Measurements from ENCODE around the gene LEKR1.
"Not testable (repeated sequence)": the region's sequence is repeated elsewhere in the genome, so short reads cannot be mapped to it uniquely, and the experiment has no call there.

The LEKR1 gene

DNA sequence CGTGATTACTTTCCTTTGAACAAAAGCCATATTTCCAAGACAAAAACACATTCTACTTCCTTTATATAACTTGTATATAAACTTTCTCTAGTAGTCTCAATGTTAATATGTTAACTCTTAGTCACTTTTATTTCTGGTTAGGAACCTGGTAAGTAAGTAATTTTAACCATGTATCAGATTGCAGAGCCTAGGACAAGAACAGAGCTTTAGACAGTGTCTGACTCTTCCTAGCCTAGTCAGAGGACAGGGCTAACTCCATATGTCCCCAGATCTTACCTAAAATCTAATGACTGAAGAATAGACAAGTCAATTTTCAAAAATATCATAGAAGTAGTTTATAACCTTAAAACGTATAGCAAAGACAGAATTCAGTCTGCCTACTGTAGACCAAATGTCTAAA, 8.3 kb downstream of the LEKR1 start:
- no peak for DNase-seq (ENCODE audit: low read depth in 2 of 3, low spot score in 1 of 3)

DNA sequence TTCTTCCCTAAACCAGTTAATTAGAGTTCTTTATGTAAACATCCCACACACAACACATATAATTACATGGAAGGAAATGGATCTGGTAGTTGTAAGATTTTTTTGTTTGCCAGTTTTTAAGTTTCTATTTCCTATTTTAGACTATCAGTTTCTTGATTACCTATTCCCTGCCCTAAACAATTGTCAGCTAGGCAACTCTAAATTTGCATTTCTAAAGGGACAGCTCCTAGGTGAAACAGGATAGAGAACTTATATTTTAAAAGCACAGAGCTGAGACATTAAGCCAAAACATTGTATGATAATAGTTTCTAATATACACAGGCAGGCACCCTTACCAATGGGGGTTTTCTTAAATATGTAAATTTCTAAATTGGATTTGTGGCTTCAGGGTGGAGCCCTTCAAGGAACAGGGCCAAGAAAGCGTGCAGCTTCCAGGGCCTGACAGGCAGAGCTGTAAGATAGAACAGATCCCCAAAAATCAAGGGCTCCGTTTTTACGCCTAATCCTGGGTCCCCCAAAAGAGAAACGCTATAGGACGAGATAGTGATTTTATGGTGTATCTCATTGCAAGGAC, 8.9 kb downstream of the LEKR1 start:
- DNase-seq (ENCODE audit: low read depth in 2 of 3, low spot score in 1 of 3) = no peak

DNA sequence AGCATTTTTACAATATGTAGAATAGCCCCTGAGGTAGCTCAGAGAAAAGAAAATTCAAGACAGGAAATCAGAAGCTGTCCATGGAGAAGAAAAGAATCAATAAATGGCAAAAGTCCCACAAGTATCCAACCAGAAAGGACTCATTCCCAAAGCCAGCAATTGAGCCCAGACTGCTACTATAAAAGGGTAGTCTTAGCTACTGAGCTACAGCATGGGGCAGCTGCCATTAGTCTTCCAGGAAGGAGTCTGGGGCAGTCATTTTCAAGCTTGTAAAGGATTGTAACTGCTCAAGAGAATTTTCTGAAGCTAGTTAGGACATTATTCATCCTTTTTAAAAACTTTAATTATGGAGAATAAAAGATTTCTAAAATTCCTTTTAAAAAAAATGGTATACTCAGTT, 10.5 kb downstream of the LEKR1 start:
- DNase-seq (ENCODE audit: low read depth in 2 of 3, low spot score in 1 of 3) = no peak

DNA sequence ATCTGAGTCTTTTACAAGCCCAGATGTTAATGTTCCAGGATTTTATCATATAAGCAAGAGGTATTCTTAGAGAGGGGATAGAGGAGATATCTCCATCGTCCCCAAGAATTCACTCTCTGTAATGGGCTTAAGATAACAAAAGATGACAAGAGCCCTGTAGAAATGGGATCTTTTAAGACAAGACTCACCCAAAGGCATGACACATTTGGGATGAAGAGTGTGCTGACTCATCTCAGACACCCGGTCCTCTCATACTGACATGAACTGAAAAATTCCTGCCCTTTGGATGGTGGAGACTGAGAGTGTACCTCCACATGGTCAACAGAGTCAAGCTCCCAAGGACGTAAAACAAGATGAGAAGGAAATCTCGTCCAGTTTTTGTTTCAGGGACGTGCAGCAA, 11.0 kb downstream of the LEKR1 start:
- DNase-seq (ENCODE audit: low read depth in 2 of 3, low spot score in 1 of 3) = no peak

GRCh38 chr3:156838035-156838434, 11.9 kb downstream of the LEKR1 start:
- DNase-seq (ENCODE audit: low read depth in 2 of 3, low spot score in 1 of 3) = no peak

DNA sequence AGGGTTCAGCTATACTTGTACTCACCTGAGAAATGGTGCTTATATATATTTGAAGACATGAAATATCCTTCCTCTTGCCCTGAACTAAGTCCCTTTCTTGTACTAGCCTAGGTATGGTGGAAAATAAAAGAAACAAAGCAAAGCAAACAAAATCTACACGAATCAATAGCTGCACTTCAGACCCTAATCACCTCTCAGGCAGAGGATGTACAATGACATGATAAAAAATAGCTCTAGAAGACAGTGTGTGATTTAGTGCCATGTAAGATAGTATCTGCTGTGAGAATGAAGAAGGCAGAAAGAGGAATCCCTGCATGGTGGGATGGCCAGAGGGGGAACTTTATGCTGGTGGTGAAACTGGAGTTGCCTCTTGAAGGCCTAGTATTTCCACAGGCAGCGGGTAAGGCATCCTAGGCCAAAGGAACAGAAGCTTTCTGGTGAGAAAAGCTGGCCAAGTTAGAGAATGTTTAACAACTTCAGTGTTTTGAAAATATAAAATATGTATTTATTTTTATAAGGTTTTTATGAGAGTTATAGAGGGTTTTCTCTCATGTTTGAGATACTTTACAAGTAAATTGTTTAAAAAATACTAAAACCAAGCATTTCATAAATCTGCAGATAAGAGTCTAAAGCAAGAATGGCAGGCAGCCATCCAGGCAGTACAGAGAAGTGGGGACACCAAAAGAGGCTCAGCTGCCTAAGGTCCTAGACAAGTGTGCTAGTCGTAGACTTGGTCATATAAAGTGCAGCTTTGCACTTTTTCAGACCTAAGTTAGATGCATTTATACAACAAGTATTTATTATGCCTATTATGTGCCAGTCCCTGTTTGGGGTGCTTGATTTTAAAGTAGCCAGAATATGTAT, 14.9 kb downstream of the LEKR1 start:
- DNase-seq (ENCODE audit: low read depth in 2 of 3, low spot score in 1 of 3) = no peak

- DNase-seq (ENCODE audit: low read depth in 2 of 3, low spot score in 1 of 3) = no peak
Observed at GRCh38 chr3:156843071-156843808, 17.1 kb downstream of the LEKR1 start.

GRCh38 chr3:156847752-156848448, 21.7 kb downstream of the LEKR1 start:
- no peak for DNase-seq (ENCODE audit: low read depth in 2 of 3, low spot score in 1 of 3)

- DNase-seq (ENCODE audit: low read depth in 2 of 3, low spot score in 1 of 3) = no peak
Observed at GRCh38 chr3:156859578-156859977, 33.4 kb downstream of the LEKR1 start.

DNA sequence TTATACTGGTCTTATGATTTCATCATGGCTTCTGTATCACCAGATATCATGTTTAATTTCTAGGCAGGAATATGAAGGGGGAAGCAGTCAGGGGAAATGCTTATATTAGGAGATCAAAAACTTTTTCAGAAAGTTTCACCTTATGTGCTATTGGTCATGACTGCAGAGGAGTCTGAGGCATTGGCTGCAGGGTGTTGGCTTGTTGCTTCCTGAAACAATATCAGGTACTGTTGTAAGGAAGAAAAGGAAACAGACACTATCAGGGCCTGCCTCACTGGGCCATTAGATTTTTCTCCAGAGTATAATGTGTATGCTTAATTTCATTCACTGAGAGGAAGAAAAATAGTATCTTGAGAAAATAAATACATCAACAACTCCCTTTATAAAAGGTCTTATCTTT, 34.7 kb downstream of the LEKR1 start:
- DNase-seq (ENCODE audit: low read depth in 2 of 3, low spot score in 1 of 3) = no peak

GRCh38 chr3:156862338-156862737, 36.2 kb downstream of the LEKR1 start:
- no peak for DNase-seq (ENCODE audit: low read depth in 2 of 3, low spot score in 1 of 3)

GRCh38 chr3:156865732-156866131, 39.6 kb downstream of the LEKR1 start:
- no peak for DNase-seq (ENCODE audit: low read depth in 2 of 3, low spot score in 1 of 3)

- no peak for DNase-seq (ENCODE audit: low read depth in 2 of 3, low spot score in 1 of 3)
Observed at GRCh38 chr3:156867174-156867573, 41.0 kb downstream of the LEKR1 start.

- no peak for DNase-seq (ENCODE audit: low read depth in 2 of 3, low spot score in 1 of 3)
Observed at GRCh38 chr3:156867920-156868319, 41.8 kb downstream of the LEKR1 start.

DNA sequence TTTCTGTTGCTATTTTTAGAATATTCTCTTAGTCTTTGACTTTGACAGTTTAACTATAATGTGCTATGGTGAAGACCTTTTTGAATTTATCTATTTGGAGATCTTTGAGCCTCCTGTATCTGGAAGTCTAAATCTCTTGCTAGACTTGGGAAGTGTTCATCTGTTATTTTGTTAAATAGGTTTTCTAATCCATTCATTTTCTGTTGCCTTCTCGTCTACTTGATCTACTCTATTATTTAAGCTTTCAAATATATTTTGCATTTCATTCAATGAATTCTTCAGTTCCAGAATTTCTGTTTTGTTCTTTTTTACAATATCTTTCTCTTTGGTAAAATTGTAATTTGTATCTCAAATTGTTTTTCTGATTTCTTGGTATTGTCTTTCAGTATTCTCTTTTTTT, 47.8 kb downstream of the LEKR1 start:
- DNase-seq (ENCODE audit: low read depth in 2 of 3, low spot score in 1 of 3) = no peak

DNA sequence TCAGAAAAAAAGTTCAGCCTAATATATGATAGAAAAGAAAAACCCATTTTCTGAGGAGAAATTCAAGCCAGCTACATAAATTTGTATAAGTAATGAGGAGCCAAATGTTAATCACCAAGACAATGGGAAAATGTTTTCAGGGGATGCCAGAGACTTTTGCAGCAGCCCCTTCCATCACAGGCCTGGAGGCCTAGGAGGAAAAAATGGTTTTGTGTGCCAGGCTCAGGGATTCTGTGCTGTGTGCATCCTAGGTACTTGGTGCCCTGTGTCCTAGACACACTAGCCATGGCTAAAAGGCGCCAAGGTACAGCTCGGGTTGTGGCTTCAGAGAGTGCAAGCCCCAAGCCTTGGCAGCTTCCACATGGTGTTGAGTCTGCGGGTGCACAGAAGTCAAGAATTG, 53.3 kb downstream of the LEKR1 start:
- DNase-seq (ENCODE audit: low read depth in 2 of 3, low spot score in 1 of 3) = not testable (repeated sequence)

DNA sequence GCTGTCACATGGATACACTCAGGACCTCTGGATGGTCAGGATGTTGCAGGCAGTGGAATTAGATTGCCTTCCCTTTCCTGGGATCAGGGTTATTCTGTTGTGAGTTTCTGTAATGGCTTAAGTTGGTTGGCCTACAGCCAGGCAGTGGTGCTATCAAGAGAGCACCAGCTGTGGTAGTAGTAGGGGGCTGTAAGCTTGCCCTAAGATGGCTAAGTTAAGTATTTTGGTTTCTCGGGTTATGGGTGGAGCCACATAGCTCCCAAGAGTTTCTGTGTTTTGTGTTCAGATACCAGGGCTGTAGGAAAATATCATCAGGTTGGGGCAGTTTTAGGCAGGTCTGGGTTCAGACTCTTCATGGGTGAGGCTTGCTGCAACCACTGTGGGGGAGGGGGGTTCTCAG, 59.6 kb downstream of the LEKR1 start:
- DNase-seq (ENCODE audit: low read depth in 2 of 3, low spot score in 1 of 3) = no peak

- DNase-seq (ENCODE audit: low read depth in 2 of 3, low spot score in 1 of 3) = no peak
Observed at GRCh38 chr3:156888176-156888575, 62.0 kb downstream of the LEKR1 start.

DNA sequence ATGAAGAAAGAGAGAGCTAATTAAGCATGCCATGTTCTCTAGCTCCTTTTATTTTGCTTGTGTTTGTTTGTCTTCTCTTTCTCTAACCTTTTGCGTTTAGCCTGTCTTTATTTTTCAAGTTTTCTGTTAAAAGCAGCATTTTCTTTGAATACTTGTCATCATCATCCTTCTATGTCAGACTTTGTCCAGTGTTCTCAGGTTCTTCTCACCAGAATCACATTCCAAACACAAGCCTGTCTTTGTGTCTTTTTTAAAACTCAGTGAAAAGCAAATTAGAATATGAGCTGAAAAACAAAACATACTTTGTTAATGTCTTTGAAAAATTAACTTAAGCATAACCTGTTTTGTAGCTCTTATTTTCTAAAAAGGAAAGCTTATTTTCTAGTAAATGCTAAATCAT, 62.4 kb downstream of the LEKR1 start:
- no peak for DNase-seq (ENCODE audit: low read depth in 2 of 3, low spot score in 1 of 3)

- no peak for DNase-seq (ENCODE audit: low read depth in 2 of 3, low spot score in 1 of 3)
Observed at GRCh38 chr3:156892701-156893100, 66.5 kb downstream of the LEKR1 start.

DNA sequence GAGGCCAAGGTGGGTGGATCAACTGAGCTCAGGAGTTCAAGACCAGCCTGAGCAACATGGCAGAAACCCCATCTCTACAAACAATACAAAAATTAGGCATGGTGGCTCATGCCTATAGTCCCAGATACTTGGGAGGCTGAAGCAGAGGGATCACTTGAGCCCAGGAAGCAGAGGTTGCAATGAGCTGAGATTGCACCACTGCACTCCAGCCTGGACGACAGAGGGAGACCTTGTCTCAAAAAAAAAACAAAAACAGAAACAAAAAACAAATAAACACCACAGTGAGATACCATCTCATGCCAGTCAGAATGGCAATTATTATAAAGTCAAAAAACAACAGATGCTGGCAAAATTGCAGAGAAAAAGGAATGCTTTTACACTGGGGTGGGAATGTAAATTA, 69.2 kb downstream of the LEKR1 start:
- not testable (repeated sequence) for DNase-seq (ENCODE audit: low read depth in 2 of 3, low spot score in 1 of 3)

- not testable (repeated sequence) for DNase-seq (ENCODE audit: low read depth in 2 of 3, low spot score in 1 of 3)
Observed at GRCh38 chr3:156897851-156898250, 71.7 kb downstream of the LEKR1 start.
